GM13976 (cell line): ENCODE data around the gene CCDC34.

ENCODE experiments used
- DNase-seq: peaks from one replicate; pipeline ENCODE4 v3.0.0; 2012; ENCODE audit warnings: low spot score
- CTCF ChIP-seq: IDR thresholded peaks from 2 replicates; pipeline ENCODE4 v1.5.1; 2012; ENCODE audit warnings: borderline replicate concordance, mild to moderate bottlenecking; ENCODE audit not compliant: insufficient read depth; ENCODE audit errors: extremely low read depth, missing control alignments, control extremely low read depth
- in situ Hi-C: fragments of 300-500 bp; cut with MboI; formaldehyde crosslinking; loops from one replicate; pipeline ENCODE4 v1.12.0; 2022; ENCODE audit warnings: low sequenced_read_pairs, mixed read lengths, inconsistent platforms; ENCODE audit not compliant: unreplicated experiment

CCDC34 gene

GRCh38 chr11:27313157-27313821 is 49.7 kb downstream of the CCDC34 start:
- DNase-seq, result no peak
- in situ Hi-C loops, result no loop called here
- TF ChIP-seq CTCF, result no peak

- TF ChIP-seq CTCF, result no peak
- DNase-seq, result no peak
- in situ Hi-C loops, result no loop called here
Measured at GRCh38 chr11:27312110-27312509, 50.9 kb downstream of the CCDC34 start.

GRCh38 chr11:27310707-27311106 is 52.3 kb downstream of the CCDC34 start:
- no peak for TF ChIP-seq CTCF
- in situ Hi-C loops, result no loop called here
- no peak for DNase-seq

GRCh38 chr11:27310182-27310581 is 52.8 kb downstream of the CCDC34 start:
- no peak for DNase-seq
- in situ Hi-C loops, result no loop called here
- no peak for TF ChIP-seq CTCF

- DNase-seq, result no peak
- in situ Hi-C loops, result no loop called here
- no peak for TF ChIP-seq CTCF
Measured at GRCh38 chr11:27309046-27309445, 54.0 kb downstream of the CCDC34 start.

GRCh38 chr11:27307232-27307631 is 55.8 kb downstream of the CCDC34 start:
- no peak for TF ChIP-seq CTCF
- in situ Hi-C loops, result no loop called here
- DNase-seq, result no peak
